ENCODE measurements around the gene HPCAL1.
"Not testable (repeated sequence)": the region's sequence is repeated elsewhere in the genome, so short reads cannot be mapped to it uniquely, and the experiment has no call there.

HPCAL1 gene

GRCh38 chr2:10442469-10443126 is 139.9 kb downstream of the HPCAL1 start:
- H2AK5ac ChIP-seq (ENCODE audit: low read length); H2BK5ac ChIP-seq (ENCODE audit: low read length); H3K9ac ChIP-seq (ENCODE audit: low read length); H3K27ac ChIP-seq (ENCODE audit: low read depth, low read length); H3K56ac ChIP-seq (ENCODE audit: low read length); H2BK15ac ChIP-seq (replicated peaks; ENCODE audit: low read depth); DNase-seq; H4K8ac ChIP-seq (ENCODE audit: low read depth, low read length); H4K5ac ChIP-seq (ENCODE audit: low read length); H3K4me1 ChIP-seq (ENCODE audit: control insufficient read depth, low read depth, low read length); H3K27me3 ChIP-seq (ENCODE audit: insufficient read depth, low read length, poor library complexity); H3K4me3 ChIP-seq (ENCODE audit: low read length); H2BK120ac ChIP-seq (ENCODE audit: low read depth, low read length); H3K23ac ChIP-seq (ENCODE audit: low read length); H3K4ac ChIP-seq (ENCODE audit: low read depth, low read length); H3K79me1 ChIP-seq (ENCODE audit: low read length); H3K18ac ChIP-seq (ENCODE audit: low read length); H3K4me2 ChIP-seq (ENCODE audit: low read length): not testable (repeated sequence)
- no CpG with 5 or more reads among the region's 2 CpGs for WGBS (ENCODE audit: extremely low coverage, insufficient coverage, low lambda C conversion rate)
- peaks cover 11% of the 10 kb centered on the region for H3K36me3 ChIP-seq (ENCODE audit: control insufficient read depth, insufficient read depth, low read length)
- peaks cover 13% of the 10 kb centered on the region for H3K79me2 ChIP-seq (ENCODE audit: control insufficient read depth, insufficient read depth, low read length)

- no peak for DNase-seq
- Histone ChIP-seq H3K56ac (ENCODE audit: low read length) (no peak overlapping the region), H3K36me3 (ENCODE audit: control insufficient read depth, insufficient read depth, low read length) (peaks cover 11% of the 10 kb centered on the region), H2BK15ac (replicated peaks; ENCODE audit: low read depth) (no peak overlapping the region), H2AK5ac (ENCODE audit: low read length) (no peak overlapping the region), H3K4me2 (ENCODE audit: low read length) (no peak overlapping the region), H3K4ac (ENCODE audit: low read depth, low read length) (no peak overlapping the region), H3K18ac (ENCODE audit: low read length) (no peak overlapping the region), H3K4me1 (ENCODE audit: control insufficient read depth, low read depth, low read length) (no peaks in the 10 kb centered on the region), H3K9ac (ENCODE audit: low read length) (no peak overlapping the region), H4K5ac (ENCODE audit: low read length) (no peak overlapping the region), H3K79me1 (ENCODE audit: low read length) (peaks cover 2% of the 10 kb centered on the region), H2BK120ac (ENCODE audit: low read depth, low read length) (no peak overlapping the region), H3K23ac (ENCODE audit: low read length) (no peak overlapping the region), H4K8ac (ENCODE audit: low read depth, low read length) (no peak overlapping the region), H3K27me3 (ENCODE audit: insufficient read depth, low read length, poor library complexity) (no peaks in the 10 kb centered on the region), H3K27ac (ENCODE audit: low read depth, low read length) (no peak overlapping the region), H2BK5ac (ENCODE audit: low read length) (no peak overlapping the region), H3K4me3 (ENCODE audit: low read length) (no peak overlapping the region), H3K79me2 (ENCODE audit: control insufficient read depth, insufficient read depth, low read length) (peaks cover 13% of the 10 kb centered on the region)
- WGBS (ENCODE audit: extremely low coverage, insufficient coverage, low lambda C conversion rate) = no CpG with 5 or more reads among the region's 5 CpGs
Measured at GRCh38 chr2:10444463-10444862, 141.8 kb downstream of the HPCAL1 start.

- Histone ChIP-seq H3K56ac (ENCODE audit: low read length) (no peak overlapping the region), H3K79me2 (ENCODE audit: control insufficient read depth, insufficient read depth, low read length) (peaks cover 13% of the 10 kb centered on the region), H3K23ac (ENCODE audit: low read length) (no peak overlapping the region), H2BK120ac (ENCODE audit: low read depth, low read length) (no peak overlapping the region), H3K4ac (ENCODE audit: low read depth, low read length) (no peak overlapping the region), H2AK5ac (ENCODE audit: low read length) (no peak overlapping the region), H3K18ac (ENCODE audit: low read length) (no peak overlapping the region), H3K36me3 (ENCODE audit: control insufficient read depth, insufficient read depth, low read length) (peaks cover 7% of the 10 kb centered on the region), H3K79me1 (ENCODE audit: low read length) (peaks cover 2% of the 10 kb centered on the region), H3K4me1 (ENCODE audit: control insufficient read depth, low read depth, low read length) (peaks cover 3% of the 10 kb centered on the region), H3K4me3 (ENCODE audit: low read length) (no peak overlapping the region), H4K5ac (ENCODE audit: low read length) (no peak overlapping the region), H3K27ac (ENCODE audit: low read depth, low read length) (no peak overlapping the region), H2BK15ac (replicated peaks; ENCODE audit: low read depth) (no peak overlapping the region), H3K9ac (ENCODE audit: low read length) (no peak overlapping the region), H4K8ac (ENCODE audit: low read depth, low read length) (no peak overlapping the region), H3K4me2 (ENCODE audit: low read length) (no peak overlapping the region), H3K27me3 (ENCODE audit: insufficient read depth, low read length, poor library complexity) (no peaks in the 10 kb centered on the region), H2BK5ac (ENCODE audit: low read length) (no peak overlapping the region)
- WGBS (ENCODE audit: extremely low coverage, insufficient coverage, low lambda C conversion rate) = no CpG with 5 or more reads among the region's 6 CpGs
- DNase-seq = no peak
Measured at GRCh38 chr2:10446631-10447030, 143.9 kb downstream of the HPCAL1 start.

- DNase-seq = peak; percentile 50
- no CpG with 5 or more reads among the region's 32 CpGs for WGBS (ENCODE audit: extremely low coverage, insufficient coverage, low lambda C conversion rate)
Measured at GRCh38 chr2:10447300-10447894, 144.7 kb downstream of the HPCAL1 start.

GRCh38 chr2:10447895-10448575 is 145.3 kb downstream of the HPCAL1 start, which contains the start of gene ODC1:
ODC1 (minus strand) TSS chr2:10448327; CDS start chr2:10445032, 3,295 bp downstream.
- peak within 1 kb of the TSS; percentile 71 for H3K27ac ChIP-seq (ENCODE audit: low read depth, low read length)
- H4K8ac ChIP-seq (ENCODE audit: low read depth, low read length) = peak within 1 kb of the TSS; percentile 95
- H3K4me1 ChIP-seq (ENCODE audit: control insufficient read depth, low read depth, low read length) = peaks cover 3% of the 10 kb centered on the region
- H3K79me1 ChIP-seq (ENCODE audit: low read length) = peaks cover 2% of the 10 kb centered on the region
- H3K56ac ChIP-seq (ENCODE audit: low read length) = peak within 1 kb of the TSS; percentile 87
- peak within 1 kb of the TSS; percentile 95 for H3K18ac ChIP-seq (ENCODE audit: low read length)
- no CpG with 5 or more reads among the region's 99 CpGs for WGBS (ENCODE audit: extremely low coverage, insufficient coverage, low lambda C conversion rate)
- DNase-seq = peak; percentile 96
- H3K27me3 ChIP-seq (ENCODE audit: insufficient read depth, low read length, poor library complexity) = no peaks in the 10 kb centered on the region
- H3K79me2 ChIP-seq (ENCODE audit: control insufficient read depth, insufficient read depth, low read length) = peaks cover 13% of the 10 kb centered on the region
- H3K4me2 ChIP-seq (ENCODE audit: low read length) = peak within 1 kb of the TSS; percentile 97
- peak within 1 kb of the TSS; percentile 76 for H3K4ac ChIP-seq (ENCODE audit: low read depth, low read length)
- H2BK120ac ChIP-seq (ENCODE audit: low read depth, low read length) = peak within 1 kb of the TSS; percentile 61
- peaks cover 2% of the 10 kb centered on the region for H3K36me3 ChIP-seq (ENCODE audit: control insufficient read depth, insufficient read depth, low read length)
- H2AK5ac ChIP-seq (ENCODE audit: low read length) = no peak within 1 kb of the TSS
- H2BK5ac ChIP-seq (ENCODE audit: low read length) = peak within 1 kb of the TSS; percentile 14
- no peak within 1 kb of the TSS for H2BK15ac ChIP-seq (replicated peaks; ENCODE audit: low read depth)
- H4K5ac ChIP-seq (ENCODE audit: low read length) = no peak within 1 kb of the TSS
- peak within 1 kb of the TSS; percentile 53 for H3K4me3 ChIP-seq (ENCODE audit: low read length)
- H3K23ac ChIP-seq (ENCODE audit: low read length) = no peak within 1 kb of the TSS
- H3K9ac ChIP-seq (ENCODE audit: low read length) = peak within 1 kb of the TSS; percentile 79

More at GRCh38 chr2:10447300-10447894, 144.7 kb downstream of the HPCAL1 start:
- Histone ChIP-seq H3K36me3 (ENCODE audit: control insufficient read depth, insufficient read depth, low read length) (peaks cover 2% of the 10 kb centered on the region), H2BK120ac (ENCODE audit: low read depth, low read length) (peak overlapping the region; percentile 61), H3K18ac (ENCODE audit: low read length) (peak overlapping the region; percentile 95), H4K8ac (ENCODE audit: low read depth, low read length) (no peak overlapping the region), H3K23ac (ENCODE audit: low read length) (no peak overlapping the region), H2BK15ac (replicated peaks; ENCODE audit: low read depth) (no peak overlapping the region), H3K27me3 (ENCODE audit: insufficient read depth, low read length, poor library complexity) (no peaks in the 10 kb centered on the region), H2BK5ac (ENCODE audit: low read length) (no peak overlapping the region), H3K56ac (ENCODE audit: low read length) (peak overlapping the region; percentile 83), H3K4me3 (ENCODE audit: low read length) (peak overlapping the region; percentile 53), H3K4me1 (ENCODE audit: control insufficient read depth, low read depth, low read length) (peaks cover 3% of the 10 kb centered on the region), H3K9ac (ENCODE audit: low read length) (peak overlapping the region; percentile 71), H3K79me1 (ENCODE audit: low read length) (peaks cover 2% of the 10 kb centered on the region), H3K27ac (ENCODE audit: low read depth, low read length) (peak overlapping the region; percentile 71), H3K79me2 (ENCODE audit: control insufficient read depth, insufficient read depth, low read length) (peaks cover 13% of the 10 kb centered on the region), H3K4ac (ENCODE audit: low read depth, low read length) (peak overlapping the region; percentile 26), H2AK5ac (ENCODE audit: low read length) (no peak overlapping the region), H4K5ac (ENCODE audit: low read length) (no peak overlapping the region), H3K4me2 (ENCODE audit: low read length) (peak overlapping the region; percentile 97)
